Mucosa of descending colon (tissue), 3 donors: ENCODE data around the gene PEX14. TPM values are rescaled to one million over a fixed set of nuclear protein-coding genes. Genes with fewer than 3 reads are reported as not detected.

ENCODE experiments used
- ATAC-seq: fragments of 200-7000 bp; cut with Tn5 transposase; one replicate; pipeline ENCODE4 v1.9.1; 2020; ENCODE audit warnings: mild to moderate bottlenecking, moderate library complexity
- DNase-seq, 3 donors: peaks; one replicate each; pipeline ENCODE4 v3.0.0-alpha.2; 2020
- H3K36me3 ChIP-seq: fragments of 200-600 bp; one replicate; pipeline ENCODE4 v1.8.0; 2021; ENCODE audit warnings: low read depth, mild to moderate bottlenecking
- H3K4me1 ChIP-seq: fragments of 200-600 bp; one replicate; pipeline ENCODE4 v1.8.0; 2021; ENCODE audit warnings: low read depth, mild to moderate bottlenecking
- H3K4me3 ChIP-seq: fragments of 200-600 bp; one replicate; pipeline ENCODE4 v1.8.0; 2021; ENCODE audit warnings: mild to moderate bottlenecking
- H3K9me3 ChIP-seq: fragments of 200-600 bp; one replicate; pipeline ENCODE4 v1.8.0; 2021; ENCODE audit warnings: mild to moderate bottlenecking
- CTCF ChIP-seq: fragments of 200-600 bp; IDR thresholded peaks from one replicate; pipeline ENCODE4 v1.8.0; 2022; ENCODE audit warnings: antibody characterized with exemption, mild to moderate bottlenecking
- intact Hi-C, 2 donors: fragments of 100-400 bp; cut with DNase I in 1 of 2; cut with micrococcal nuclease in 1 of 2; formaldehyde crosslinking; loops; one replicate each; pipeline versions ENCODE4 v1.11.0 to v1.11.1; 2022; cut with DNase I, micrococcal nuclease
- total RNA-seq, 3 donors: library from RNA; stranded (reverse); fragmentation: NEBNext Ultra II Directional in 2 of 3; extraction: Animal tissue kit (Norgen Biotek cat#: 25700) in 2 of 3; gene quantifications; one replicate each; pipeline versions ENCODE4 v1.2.1 to v1.2.4, GENCODE V29; 2021 to 2023
- donor health status: DM: no; HTN: no; CAD: no; lungs with moderate emphysema.
- donor health status: DM: no; HTN: no; CAD: no.
- donor health status: DM: no; HTN: yes; CAD: no.

The PEX14 gene
- total RNA-seq, 3 donors from 2014 or later, result 18.9 to 23.8 (median 21.3) TPM

DNA sequence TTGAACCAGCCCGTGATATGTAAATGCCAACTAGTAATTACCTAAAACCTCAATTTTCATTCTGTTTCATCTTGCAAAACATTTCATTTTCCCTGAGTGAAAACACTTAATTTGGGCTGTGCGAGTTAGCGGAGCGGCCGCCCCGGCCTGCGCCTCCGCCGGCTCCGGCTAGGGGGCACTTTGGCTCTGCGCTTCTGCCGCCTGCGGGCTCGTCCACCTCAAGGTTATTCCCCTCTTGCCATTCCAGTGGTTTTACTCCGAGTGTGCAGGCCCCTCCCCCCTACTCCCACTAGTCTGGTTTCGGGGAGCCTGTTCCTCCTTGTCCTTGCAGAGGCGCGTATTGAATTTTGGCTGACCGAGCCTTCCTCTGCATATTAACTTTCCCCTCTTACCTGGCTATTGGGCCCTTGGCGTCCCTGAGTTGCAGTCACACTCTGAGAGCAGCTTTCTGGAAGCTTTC, 55.6 kb downstream of the PEX14 start:
- ATAC-seq (peak; percentile 48), DNase-seq (peak in 1 of 3 donors; percentile 47)
- peak; percentile 14 for TF ChIP-seq CTCF
- no peaks in the 10 kb centered on the region for H3K4me1 ChIP-seq
- H3K9me3 ChIP-seq, result no peaks in the 10 kb centered on the region
- H3K4me3 ChIP-seq, result no peak overlapping the region
- intact Hi-C loops, result no loop called here
- H3K36me3 ChIP-seq, result no peaks in the 10 kb centered on the region

GRCh38 chr1:10530756-10531495, 56.2 kb downstream of the PEX14 start:
- DNase-seq, result no peak
- intact Hi-C loops, result no loop called here
- no peaks in the 10 kb centered on the region for H3K4me1 ChIP-seq
- H3K9me3 ChIP-seq, result no peaks in the 10 kb centered on the region
- no peaks in the 10 kb centered on the region for H3K36me3 ChIP-seq
- no peak for ATAC-seq
- H3K4me3 ChIP-seq, result no peak overlapping the region
- no peak for TF ChIP-seq CTCF

DNA sequence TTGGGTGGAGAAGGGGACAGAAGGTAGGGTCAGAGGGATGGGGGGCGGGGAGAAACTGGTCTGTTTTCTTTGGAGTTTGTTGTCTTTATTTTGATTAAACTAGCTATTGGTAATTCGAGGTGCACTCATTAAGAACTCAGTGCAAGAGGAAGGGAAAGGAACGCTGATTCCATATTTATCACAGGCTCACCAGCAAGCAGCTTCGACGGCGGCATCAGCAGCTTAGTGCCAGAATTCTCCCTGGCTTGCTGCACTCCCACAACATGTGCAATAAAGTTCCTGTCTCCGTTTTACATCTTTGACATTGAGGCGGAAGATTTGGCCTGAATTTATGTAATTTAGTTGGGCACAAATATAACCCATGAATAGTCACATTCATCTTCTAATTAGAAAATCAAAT, 57.6 kb downstream of the PEX14 start:
- H3K4me3 ChIP-seq, result no peak overlapping the region
- H3K9me3 ChIP-seq, result no peaks in the 10 kb centered on the region
- H3K4me1 ChIP-seq, result no peaks in the 10 kb centered on the region
- H3K36me3 ChIP-seq, result no peaks in the 10 kb centered on the region
- intact Hi-C loops, result no loop called here
- ATAC-seq, result no peak
- DNase-seq, result no peak
- no peak for TF ChIP-seq CTCF

GRCh38 chr1:10534519-10534918, 59.8 kb downstream of the PEX14 start:
- no peaks in the 10 kb centered on the region for H3K9me3 ChIP-seq
- no peak for TF ChIP-seq CTCF
- no peaks in the 10 kb centered on the region for H3K36me3 ChIP-seq
- ATAC-seq (no peak), DNase-seq (no peak)
- no peak overlapping the region for H3K4me3 ChIP-seq
- intact Hi-C loops, result no loop called here
- no peaks in the 10 kb centered on the region for H3K4me1 ChIP-seq

- H3K36me3 ChIP-seq, result no peaks in the 10 kb centered on the region
- no peak for ATAC-seq
- TF ChIP-seq CTCF, result no peak
- intact Hi-C loops, result no loop called here
- H3K4me1 ChIP-seq, result no peaks in the 10 kb centered on the region
- H3K9me3 ChIP-seq, result no peaks in the 10 kb centered on the region
- no peak for DNase-seq
- H3K4me3 ChIP-seq, result no peak overlapping the region
These were observed 61.5 kb downstream of the PEX14 start for GRCh38 chr1:10536133-10536770.
